Spleen (tissue), 7 donors: ENCODE data around the gene ZBBX.

ENCODE experiments used
- POLR2AphosphoS5 ChIP-seq, 3 donors: sonication (generic); formaldehyde crosslinking; IDR thresholded peaks; one replicate each; pipeline ENCODE4 v1.5.1; 2017; ENCODE audit warnings: antibody characterized with exemption in 3 of 3
- TF ChIP-seq, protein P1 (sequence below), 11 experiments: fragments of 200-600 bp in 7 of 11; fragments of 450-650 bp in 4 of 11; sonication (generic) in 4 of 11; IDR thresholded peaks in 8 of 11; conservative IDR thresholded peaks in 3 of 11; 1 replicate in 7 of 11; 2 replicates in 4 of 11; pipeline versions ENCODE4 v1.4.0 to v1.8.0; 2016 to 2021; ENCODE audit warnings: antibody characterized with exemption in 11 of 11, inconsistent platforms in 4 of 11, mild to moderate bottlenecking in 1 of 11
- donor health status: DM: no; HTN: no; CAD: no; lungs with moderate emphysema.
- donor health status: DM: no; HTN: no; CAD: no.
- donor health status: DM: no; HTN: no; CAD: no.

DNA sequence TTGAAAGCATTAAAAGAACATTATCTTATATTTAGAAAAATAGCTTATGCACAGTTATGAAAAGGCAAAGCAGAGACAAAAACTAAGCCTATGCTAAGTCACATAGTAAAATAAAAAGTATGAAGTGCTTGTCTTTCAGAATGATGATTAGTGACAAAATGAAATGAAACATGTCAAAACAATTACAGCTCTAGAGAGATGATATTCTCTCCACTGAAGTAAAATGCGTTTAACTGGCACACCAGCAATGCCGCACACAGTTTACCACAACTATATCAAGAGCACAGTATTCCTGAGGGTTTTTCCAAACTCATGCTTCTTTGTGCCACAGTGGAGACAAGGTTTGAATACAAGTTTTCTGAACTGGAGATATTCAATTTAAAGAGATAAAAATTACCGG is 2.1 kb upstream of the ZBBX start:
- TF ChIP-seq, protein P1, sequence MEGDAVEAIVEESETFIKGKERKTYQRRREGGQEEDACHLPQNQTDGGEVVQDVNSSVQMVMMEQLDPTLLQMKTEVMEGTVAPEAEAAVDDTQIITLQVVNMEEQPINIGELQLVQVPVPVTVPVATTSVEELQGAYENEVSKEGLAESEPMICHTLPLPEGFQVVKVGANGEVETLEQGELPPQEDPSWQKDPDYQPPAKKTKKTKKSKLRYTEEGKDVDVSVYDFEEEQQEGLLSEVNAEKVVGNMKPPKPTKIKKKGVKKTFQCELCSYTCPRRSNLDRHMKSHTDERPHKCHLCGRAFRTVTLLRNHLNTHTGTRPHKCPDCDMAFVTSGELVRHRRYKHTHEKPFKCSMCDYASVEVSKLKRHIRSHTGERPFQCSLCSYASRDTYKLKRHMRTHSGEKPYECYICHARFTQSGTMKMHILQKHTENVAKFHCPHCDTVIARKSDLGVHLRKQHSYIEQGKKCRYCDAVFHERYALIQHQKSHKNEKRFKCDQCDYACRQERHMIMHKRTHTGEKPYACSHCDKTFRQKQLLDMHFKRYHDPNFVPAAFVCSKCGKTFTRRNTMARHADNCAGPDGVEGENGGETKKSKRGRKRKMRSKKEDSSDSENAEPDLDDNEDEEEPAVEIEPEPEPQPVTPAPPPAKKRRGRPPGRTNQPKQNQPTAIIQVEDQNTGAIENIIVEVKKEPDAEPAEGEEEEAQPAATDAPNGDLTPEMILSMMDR (IDR thresholded peaks at IDR 0.05 in 8 of 11, conservative IDR thresholded peaks at IDR 0.05 in 3 of 11): no peak
- TF ChIP-seq POLR2AphosphoS5 (IDR thresholded peaks at IDR 0.05): no peak
